GM12878 (cell line): ENCODE results near the gene MLN. TPM values are rescaled to one million over a fixed set of nuclear protein-coding genes. Genes with fewer than 3 reads are reported as not detected.

Experiments
- ATAC-seq: fragments of 200-7000 bp; cut with Tn5 transposase; 3 replicates; pipeline ENCODE4 v1.9.1; 2020; ENCODE audit warnings: mild to moderate bottlenecking, moderate library complexity
- BruUV-seq: library from RNA; stranded (reverse); fragments of 400-500 nt; replicated peaks from 2 replicates; lab custom pipeline; 2021; lab: Mats Ljungman, UMichigan
- CTCF ChIA-PET: fragments of 300-600 bp; sonication (Branson Sonifier 250); formaldehyde crosslinking; extraction: SDS; loops from one replicate; lab custom pipeline; 2021; ENCODE audit warnings: inconsistent platforms; lab: Yijun Ruan, JAX
- POLR2A ChIA-PET: fragments of 350-600 bp; formaldehyde crosslinking; extraction: SDS; loops from one replicate; lab custom pipeline; 2021; ENCODE audit warnings: inconsistent platforms; lab: Charles Lee
- RAD21 ChIA-PET: fragments of 300-600 bp; sonication (Branson Sonifier 250); formaldehyde crosslinking; loops from one replicate; lab custom pipeline; 2023; ENCODE audit warnings: antibody characterized with exemption; ENCODE audit not compliant: unreplicated experiment; lab: Charles Lee
- SMC1A ChIA-PET: fragments of 300-600 bp; sonication (Branson Sonifier 250); formaldehyde crosslinking; loops from one replicate; lab custom pipeline; 2023; ENCODE audit not compliant: unreplicated experiment, uncharacterized antibody; lab: Charles Lee
- DNase-seq: peaks from one replicate; pipeline ENCODE4 v3.0.0-alpha.2; 2011; ENCODE audit warnings: low read depth, low spot score
- FAIRE-seq: peaks from 3 replicates; lab custom pipeline; 2011; peaks lifted over from hg19 to GRCh38; lab: Jason Lieb, UNC
- H2AFZ ChIP-seq: 2 replicates; pipeline ENCODE4 v1.6.0; 2011; ENCODE audit warnings: low read depth, low read length, control low read depth; ENCODE audit not compliant: control insufficient read depth
- H3K27ac ChIP-seq: 2 replicates; pipeline ENCODE4 v1.5.1; 2011; ENCODE audit warnings: control low read depth; ENCODE audit not compliant: control insufficient read depth, insufficient read depth
- H3K27me3 ChIP-seq, 2 experiments: replicated peaks in 1 of 2; 2 replicates each; pipeline versions ENCODE4 v1.6.0 to v1.6.1; 2011; ENCODE audit warnings: low read length in 1 of 2; ENCODE audit not compliant: control insufficient read depth in 2 of 2, insufficient read depth in 2 of 2
- H3K36me3 ChIP-seq, 2 experiments: 2 replicates each; pipeline ENCODE4 v1.5.1; 2011; ENCODE audit warnings: low read length in 1 of 2; ENCODE audit not compliant: control insufficient read depth in 2 of 2, insufficient read depth in 2 of 2
- H3K4me1 ChIP-seq: 2 replicates; pipeline ENCODE4 v1.6.1; 2011; ENCODE audit warnings: mild to moderate bottlenecking, low read length, moderate library complexity, mixed read lengths; ENCODE audit not compliant: control insufficient read depth, insufficient read depth
- H3K4me2 ChIP-seq: 2 replicates; pipeline ENCODE4 v1.6.0; 2011; ENCODE audit warnings: control low read depth; ENCODE audit not compliant: control insufficient read depth, insufficient read depth
- H3K4me3 ChIP-seq: fragments of 200-600 bp; sonication (generic); 2 replicates; pipeline ENCODE4 v1.5.1; 2016
- H3K79me2 ChIP-seq: 2 replicates; pipeline ENCODE4 v1.6.0; 2011; ENCODE audit warnings: low read length; ENCODE audit not compliant: control insufficient read depth, insufficient read depth
- H3K9ac ChIP-seq: 2 replicates; pipeline ENCODE4 v1.8.0; 2011; ENCODE audit warnings: low read length, control low read depth, mixed read lengths; ENCODE audit not compliant: control insufficient read depth, insufficient read depth
- H3K9me3 ChIP-seq: replicated peaks from 3 replicates; pipeline ENCODE4 v1.5.1; 2011; ENCODE audit warnings: mild to moderate bottlenecking, low read length; ENCODE audit not compliant: control insufficient read depth, insufficient read depth
- H4K20me1 ChIP-seq: 2 replicates; pipeline ENCODE4 v1.6.0; 2011; ENCODE audit not compliant: control insufficient read depth, insufficient read depth
- ATF7 ChIP-seq: fragments of 450-650 bp; IDR thresholded peaks from 2 replicates; pipeline ENCODE4 v1.6.1; 2016; ENCODE audit warnings: low read depth, mild to moderate bottlenecking
- BHLHE40 ChIP-seq, 2 experiments: fragments of 450-650 bp in 1 of 2; IDR thresholded peaks; 2 replicates each; pipeline ENCODE4 v1.6.1; 2011 to 2017; ENCODE audit warnings: low read depth in 2 of 2, borderline replicate concordance in 1 of 2, improper control_type of control experiment in 1 of 2, low read length in 1 of 2, mild to moderate bottlenecking in 1 of 2
- BMI1 ChIP-seq: fragments of 450-650 bp; IDR thresholded peaks from 2 replicates; pipeline ENCODE4 v1.6.1; 2016; ENCODE audit warnings: mild to moderate bottlenecking, moderate library complexity, borderline replicate concordance
- CEBPB ChIP-seq, 2 experiments: fragments of 150-350 bp in 1 of 2; IDR thresholded peaks; 2 replicates each; pipeline ENCODE4 v1.6.1; 2012 to 2014; ENCODE audit warnings: low read depth in 2 of 2, low read length in 2 of 2, borderline replicate concordance in 1 of 2, inconsistent platforms in 1 of 2
- MTA2 ChIP-seq: fragments of 450-650 bp; IDR thresholded peaks from 2 replicates; pipeline ENCODE4 v1.6.1; 2016; ENCODE audit warnings: low read depth, mild to moderate bottlenecking, moderate library complexity
- NFYB ChIP-seq: IDR thresholded peaks from 2 replicates; pipeline ENCODE4 v1.6.1; 2011; ENCODE audit warnings: low read depth, mild to moderate bottlenecking, low read length, improper control_type of control experiment, moderate library complexity; ENCODE audit not compliant: insufficient read depth
- RB1 ChIP-seq: fragments of 450-650 bp; formaldehyde crosslinking; IDR thresholded peaks from 2 replicates; pipeline ENCODE4 v1.6.1; 2017; ENCODE audit warnings: mild to moderate bottlenecking, borderline replicate concordance
- SRF ChIP-seq, 2 experiments: IDR thresholded peaks; 2 replicates each; pipeline ENCODE4 v1.6.1; 2011; ENCODE audit warnings: low read depth in 2 of 2, low read length in 2 of 2, mild to moderate bottlenecking in 1 of 2, moderate library complexity in 1 of 2
- SUZ12 ChIP-seq: fragments of 200-600 bp; sonication (generic); IDR thresholded peaks from one replicate; pipeline ENCODE4 v1.6.1; 2018; ENCODE audit warnings: antibody characterized with exemption, mild to moderate bottlenecking; ENCODE audit not compliant: unreplicated experiment
- WGBS: methylation state at CpG from one replicate; pipeline ENCODE4 v1.1.6; 2016; ENCODE audit warnings: low lambda C conversion rate; ENCODE audit not compliant: insufficient replicate concordance, insufficient coverage; ENCODE audit errors: missing lambda C conversion rate; 5-methylcytosine and 5-hydroxymethylcytosine counted together
- in situ Hi-C: fragments of 300-500 bp; cut with MboI; formaldehyde crosslinking; loops from 9 replicates; pipeline ENCODE4 v1.14.3; 2018; ENCODE audit warnings: mixed read lengths
- intact Hi-C: fragments of 100-400 bp; cut with micrococcal nuclease; formaldehyde crosslinking; loops from one replicate; pipeline ENCODE4 v1.14.2; 2022; ENCODE audit not compliant: unreplicated experiment
- polyA plus RNA-seq, 11 experiments: library from polyadenylated mRNA; depleted of rRNA in 4 of 11; unstranded in 6 of 11; stranded (reverse) in 5 of 11; fragments of >200 nt; fragmentation: Nextera tagmentation in 4 of 11; fragmentation: Illumina TruSeq in 1 of 11; extraction: Ambion mirVana in 4 of 11; extraction: Trizol in 1 of 11; gene quantifications; 1 replicate in 1 of 11; 2 replicates in 10 of 11; pipeline versions ENCODE4 v1.2.1 to v1.2.3, GENCODE V29; 2011 to 2016; ENCODE audit warnings: inconsistent platforms in 2 of 11, missing spikeins in 2 of 11, low read depth in 1 of 11
- total RNA-seq, 4 experiments: library from RNA; depleted of rRNA in 3 of 4; stranded (reverse); fragments of >200 nt in 3 of 4; fragmentation: Illumina TruSeq in 1 of 4; extraction: Trizol in 1 of 4; gene quantifications; 2 replicates each; pipeline versions ENCODE4 v1.2.1 to v1.2.3, GENCODE V29; 2013 to 2021
- TF ChIP-seq, protein P1 (sequence below): IDR thresholded peaks from 2 replicates; pipeline ENCODE4 v1.6.1; 2012; ENCODE audit warnings: low read depth, low read length, improper control_type of control experiment
- TF ChIP-seq, protein P2 (sequence below): fragments of 450-650 bp; IDR thresholded peaks from 2 replicates; pipeline ENCODE4 v1.6.1; 2017; ENCODE audit warnings: low read depth, mild to moderate bottlenecking, moderate library complexity
- TF ChIP-seq, protein P3 (sequence below): fragments of 450-650 bp; IDR thresholded peaks from 2 replicates; pipeline ENCODE4 v1.6.1; 2017; ENCODE audit warnings: mild to moderate bottlenecking, low read depth, inconsistent platforms; ENCODE audit not compliant: poor library complexity, severe bottlenecking
- TF ChIP-seq, protein P4 (sequence below): IDR thresholded peaks from 2 replicates; pipeline ENCODE4 v1.6.1; 2012; ENCODE audit warnings: mild to moderate bottlenecking, low read depth, low read length
- TF ChIP-seq, protein P5 (sequence below): fragments of 450-650 bp; IDR thresholded peaks from 2 replicates; pipeline ENCODE4 v1.6.1; 2016; ENCODE audit warnings: mild to moderate bottlenecking

Gene MLN
- total and polyA plus RNA-seq, 10 of the 15 experiments (the other 5 are each of a cell fraction or from before 2014, with no cell fraction given), result not detected

DNA sequence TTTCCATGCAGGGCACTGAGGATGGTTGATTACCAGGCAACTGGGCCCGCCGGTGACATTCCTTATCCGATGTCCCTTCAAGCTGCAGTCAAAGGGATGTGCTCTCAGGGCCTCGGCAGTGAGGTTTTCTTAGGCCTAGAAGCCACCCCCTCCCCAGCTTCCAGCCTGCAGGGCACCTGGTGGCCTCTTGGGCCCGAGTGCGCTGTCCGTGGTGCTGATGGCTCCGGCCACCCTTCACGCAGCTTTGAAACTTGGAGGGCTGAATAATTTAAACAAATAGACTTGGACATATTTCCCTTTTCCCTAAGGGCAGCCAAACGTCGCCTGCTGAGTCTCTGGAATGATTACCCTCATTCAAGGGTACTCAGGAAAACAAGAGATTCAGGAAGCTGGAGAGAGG lies 8.9 kb upstream of the MLN start:
- DNase-seq, result no peak
- CTCF ChIA-PET, result interaction anchor here (1.3 kb wide), 1 partner anchor 215 kb away, joined by 3 read pairs; no protein-coding TSS in a partner anchor
- no peak overlapping the region for H3K9ac ChIP-seq
- peaks cover 2 to 10% of the 10 kb centered on the region in 2 experiments; a peak in 3 of 4 replicates for H3K27me3 ChIP-seq
- no peak overlapping the region for H3K4me3 ChIP-seq
- no peak overlapping the region for H3K27ac ChIP-seq
- SMC1A ChIA-PET, result interaction anchor here (0.7 kb wide), 1 partner anchor 96 kb away, joined by 3 read pairs; no protein-coding TSS in a partner anchor
- no peaks in the 10 kb centered on the region for H3K9me3 ChIP-seq
- BruUV-seq, result no TSS peak
- no peaks in the 10 kb centered on the region for H3K4me1 ChIP-seq
- intact Hi-C loops, result no loop called here
- no peaks in the 10 kb centered on the region for H3K79me2 ChIP-seq
- H3K4me2 ChIP-seq, result no peak overlapping the region
- no peak overlapping the region for H2AFZ ChIP-seq
- FAIRE-seq, result peak; percentile 52
- H4K20me1 ChIP-seq, result peaks cover 1% of the 10 kb centered on the region; the same call in 1 of the 2 replicates
- no peaks in the 10 kb centered on the region for H3K36me3 ChIP-seq
- WGBS, result 35% methylated on average over 11 of the region's 11 CpGs
- in situ Hi-C loops, result no loop called here
- ATAC-seq, result peak; percentile 66
- POLR2A ChIA-PET, result no interaction called here
- RAD21 ChIA-PET, result no interaction called here
- no peak for TF ChIP-seq ATF7
- no peak for TF ChIP-seq SUZ12
- TF ChIP-seq, protein P1, sequence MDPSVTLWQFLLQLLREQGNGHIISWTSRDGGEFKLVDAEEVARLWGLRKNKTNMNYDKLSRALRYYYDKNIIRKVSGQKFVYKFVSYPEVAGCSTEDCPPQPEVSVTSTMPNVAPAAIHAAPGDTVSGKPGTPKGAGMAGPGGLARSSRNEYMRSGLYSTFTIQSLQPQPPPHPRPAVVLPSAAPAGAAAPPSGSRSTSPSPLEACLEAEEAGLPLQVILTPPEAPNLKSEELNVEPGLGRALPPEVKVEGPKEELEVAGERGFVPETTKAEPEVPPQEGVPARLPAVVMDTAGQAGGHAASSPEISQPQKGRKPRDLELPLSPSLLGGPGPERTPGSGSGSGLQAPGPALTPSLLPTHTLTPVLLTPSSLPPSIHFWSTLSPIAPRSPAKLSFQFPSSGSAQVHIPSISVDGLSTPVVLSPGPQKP, result no peak
- no peak for TF ChIP-seq NFYB
- TF ChIP-seq, protein P2, sequence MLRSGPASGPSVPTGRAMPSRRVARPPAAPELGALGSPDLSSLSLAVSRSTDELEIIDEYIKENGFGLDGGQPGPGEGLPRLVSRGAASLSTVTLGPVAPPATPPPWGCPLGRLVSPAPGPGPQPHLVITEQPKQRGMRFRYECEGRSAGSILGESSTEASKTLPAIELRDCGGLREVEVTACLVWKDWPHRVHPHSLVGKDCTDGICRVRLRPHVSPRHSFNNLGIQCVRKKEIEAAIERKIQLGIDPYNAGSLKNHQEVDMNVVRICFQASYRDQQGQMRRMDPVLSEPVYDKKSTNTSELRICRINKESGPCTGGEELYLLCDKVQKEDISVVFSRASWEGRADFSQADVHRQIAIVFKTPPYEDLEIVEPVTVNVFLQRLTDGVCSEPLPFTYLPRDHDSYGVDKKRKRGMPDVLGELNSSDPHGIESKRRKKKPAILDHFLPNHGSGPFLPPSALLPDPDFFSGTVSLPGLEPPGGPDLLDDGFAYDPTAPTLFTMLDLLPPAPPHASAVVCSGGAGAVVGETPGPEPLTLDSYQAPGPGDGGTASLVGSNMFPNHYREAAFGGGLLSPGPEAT, result no peak
- TF ChIP-seq BMI1, result no peak
- TF ChIP-seq MTA2, result no peak
- TF ChIP-seq, protein P3, sequence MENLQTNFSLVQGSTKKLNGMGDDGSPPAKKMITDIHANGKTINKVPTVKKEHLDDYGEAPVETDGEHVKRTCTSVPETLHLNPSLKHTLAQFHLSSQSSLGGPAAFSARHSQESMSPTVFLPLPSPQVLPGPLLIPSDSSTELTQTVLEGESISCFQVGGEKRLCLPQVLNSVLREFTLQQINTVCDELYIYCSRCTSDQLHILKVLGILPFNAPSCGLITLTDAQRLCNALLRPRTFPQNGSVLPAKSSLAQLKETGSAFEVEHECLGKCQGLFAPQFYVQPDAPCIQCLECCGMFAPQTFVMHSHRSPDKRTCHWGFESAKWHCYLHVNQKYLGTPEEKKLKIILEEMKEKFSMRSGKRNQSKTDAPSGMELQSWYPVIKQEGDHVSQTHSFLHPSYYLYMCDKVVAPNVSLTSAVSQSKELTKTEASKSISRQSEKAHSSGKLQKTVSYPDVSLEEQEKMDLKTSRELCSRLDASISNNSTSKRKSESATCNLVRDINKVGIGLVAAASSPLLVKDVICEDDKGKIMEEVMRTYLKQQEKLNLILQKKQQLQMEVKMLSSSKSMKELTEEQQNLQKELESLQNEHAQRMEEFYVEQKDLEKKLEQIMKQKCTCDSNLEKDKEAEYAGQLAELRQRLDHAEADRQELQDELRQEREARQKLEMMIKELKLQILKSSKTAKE, result no peak
- TF ChIP-seq, protein P4, sequence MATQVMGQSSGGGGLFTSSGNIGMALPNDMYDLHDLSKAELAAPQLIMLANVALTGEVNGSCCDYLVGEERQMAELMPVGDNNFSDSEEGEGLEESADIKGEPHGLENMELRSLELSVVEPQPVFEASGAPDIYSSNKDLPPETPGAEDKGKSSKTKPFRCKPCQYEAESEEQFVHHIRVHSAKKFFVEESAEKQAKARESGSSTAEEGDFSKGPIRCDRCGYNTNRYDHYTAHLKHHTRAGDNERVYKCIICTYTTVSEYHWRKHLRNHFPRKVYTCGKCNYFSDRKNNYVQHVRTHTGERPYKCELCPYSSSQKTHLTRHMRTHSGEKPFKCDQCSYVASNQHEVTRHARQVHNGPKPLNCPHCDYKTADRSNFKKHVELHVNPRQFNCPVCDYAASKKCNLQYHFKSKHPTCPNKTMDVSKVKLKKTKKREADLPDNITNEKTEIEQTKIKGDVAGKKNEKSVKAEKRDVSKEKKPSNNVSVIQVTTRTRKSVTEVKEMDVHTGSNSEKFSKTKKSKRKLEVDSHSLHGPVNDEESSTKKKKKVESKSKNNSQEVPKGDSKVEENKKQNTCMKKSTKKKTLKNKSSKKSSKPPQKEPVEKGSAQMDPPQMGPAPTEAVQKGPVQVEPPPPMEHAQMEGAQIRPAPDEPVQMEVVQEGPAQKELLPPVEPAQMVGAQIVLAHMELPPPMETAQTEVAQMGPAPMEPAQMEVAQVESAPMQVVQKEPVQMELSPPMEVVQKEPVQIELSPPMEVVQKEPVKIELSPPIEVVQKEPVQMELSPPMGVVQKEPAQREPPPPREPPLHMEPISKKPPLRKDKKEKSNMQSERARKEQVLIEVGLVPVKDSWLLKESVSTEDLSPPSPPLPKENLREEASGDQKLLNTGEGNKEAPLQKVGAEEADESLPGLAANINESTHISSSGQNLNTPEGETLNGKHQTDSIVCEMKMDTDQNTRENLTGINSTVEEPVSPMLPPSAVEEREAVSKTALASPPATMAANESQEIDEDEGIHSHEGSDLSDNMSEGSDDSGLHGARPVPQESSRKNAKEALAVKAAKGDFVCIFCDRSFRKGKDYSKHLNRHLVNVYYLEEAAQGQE, result peak; percentile 97
- no peak for TF ChIP-seq RB1
- no peak for TF ChIP-seq BHLHE40 (IDR thresholded peaks at IDR 0.05; ENCODE audit: borderline replicate concordance in 1 of 2, low read depth in 2 of 2, low read length in 1 of 2)
- no peak for TF ChIP-seq SRF (IDR thresholded peaks at IDR 0.05; ENCODE audit: low read depth in 2 of 2, low read length in 2 of 2)
- TF ChIP-seq, protein P5, sequence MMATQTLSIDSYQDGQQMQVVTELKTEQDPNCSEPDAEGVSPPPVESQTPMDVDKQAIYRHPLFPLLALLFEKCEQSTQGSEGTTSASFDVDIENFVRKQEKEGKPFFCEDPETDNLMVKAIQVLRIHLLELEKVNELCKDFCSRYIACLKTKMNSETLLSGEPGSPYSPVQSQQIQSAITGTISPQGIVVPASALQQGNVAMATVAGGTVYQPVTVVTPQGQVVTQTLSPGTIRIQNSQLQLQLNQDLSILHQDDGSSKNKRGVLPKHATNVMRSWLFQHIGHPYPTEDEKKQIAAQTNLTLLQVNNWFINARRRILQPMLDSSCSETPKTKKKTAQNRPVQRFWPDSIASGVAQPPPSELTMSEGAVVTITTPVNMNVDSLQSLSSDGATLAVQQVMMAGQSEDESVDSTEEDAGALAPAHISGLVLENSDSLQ, result no peak
- no peak for TF ChIP-seq CEBPB (IDR thresholded peaks at IDR 0.05; ENCODE audit: borderline replicate concordance in 1 of 2, low read depth in 2 of 2, low read length in 2 of 2)
